Measurements from ENCODE around the gene KLHL7.
A peak's percentile ranks its signal among the peaks of the same experiment; 100 is the strongest.
"Not testable (repeated sequence)": the region's sequence is repeated elsewhere in the genome, so short reads cannot be mapped to it uniquely, and the experiment has no call there.

Gene KLHL7

DNA sequence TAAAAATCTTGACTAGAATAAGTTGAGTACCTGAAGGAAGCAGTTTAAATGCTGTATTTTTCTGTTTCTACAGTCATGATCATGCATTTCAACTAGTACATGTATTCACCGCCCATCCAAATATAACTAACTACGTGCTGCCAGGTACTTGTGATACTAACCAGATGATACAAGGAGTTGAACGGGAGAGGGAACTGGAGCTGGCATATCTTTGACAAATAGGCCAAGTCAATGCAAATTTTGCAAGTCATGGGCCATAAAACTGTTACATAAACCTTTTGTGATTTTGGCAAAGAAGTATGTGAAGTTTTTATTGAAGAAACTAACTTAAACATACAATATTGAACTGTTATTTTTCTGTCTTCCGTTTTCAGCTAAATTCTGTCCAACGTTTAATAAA is 90.7 kb downstream of the KLHL7 start:
- TF ChIP-seq, protein P1, sequence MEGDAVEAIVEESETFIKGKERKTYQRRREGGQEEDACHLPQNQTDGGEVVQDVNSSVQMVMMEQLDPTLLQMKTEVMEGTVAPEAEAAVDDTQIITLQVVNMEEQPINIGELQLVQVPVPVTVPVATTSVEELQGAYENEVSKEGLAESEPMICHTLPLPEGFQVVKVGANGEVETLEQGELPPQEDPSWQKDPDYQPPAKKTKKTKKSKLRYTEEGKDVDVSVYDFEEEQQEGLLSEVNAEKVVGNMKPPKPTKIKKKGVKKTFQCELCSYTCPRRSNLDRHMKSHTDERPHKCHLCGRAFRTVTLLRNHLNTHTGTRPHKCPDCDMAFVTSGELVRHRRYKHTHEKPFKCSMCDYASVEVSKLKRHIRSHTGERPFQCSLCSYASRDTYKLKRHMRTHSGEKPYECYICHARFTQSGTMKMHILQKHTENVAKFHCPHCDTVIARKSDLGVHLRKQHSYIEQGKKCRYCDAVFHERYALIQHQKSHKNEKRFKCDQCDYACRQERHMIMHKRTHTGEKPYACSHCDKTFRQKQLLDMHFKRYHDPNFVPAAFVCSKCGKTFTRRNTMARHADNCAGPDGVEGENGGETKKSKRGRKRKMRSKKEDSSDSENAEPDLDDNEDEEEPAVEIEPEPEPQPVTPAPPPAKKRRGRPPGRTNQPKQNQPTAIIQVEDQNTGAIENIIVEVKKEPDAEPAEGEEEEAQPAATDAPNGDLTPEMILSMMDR (IDR thresholded peaks at IDR 0.05; ENCODE audit: extremely low read depth, missing control alignments) = no peak
- DNase-seq (ENCODE audit: low spot score) = no peak

DNA sequence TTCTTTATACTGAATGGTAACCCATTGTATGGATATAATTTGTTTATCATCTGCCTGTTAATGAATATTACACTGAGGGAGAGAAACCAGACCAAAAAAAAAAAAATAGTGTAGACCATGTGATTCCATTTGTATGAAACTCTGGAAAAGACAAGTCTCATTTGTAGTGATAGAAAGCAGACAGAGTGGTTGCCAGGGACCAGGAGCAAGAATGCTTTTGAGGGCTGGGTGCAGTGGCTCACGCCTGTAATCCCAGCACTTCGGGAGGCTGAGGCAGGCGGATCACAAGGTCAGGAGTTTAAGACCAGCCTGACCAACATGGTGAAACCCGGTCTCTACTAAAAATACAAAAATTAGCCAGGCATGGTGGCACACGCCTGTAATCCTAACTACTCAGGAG is 92.2 kb downstream of the KLHL7 start:
- not testable (repeated sequence) for DNase-seq (ENCODE audit: low spot score)

DNA sequence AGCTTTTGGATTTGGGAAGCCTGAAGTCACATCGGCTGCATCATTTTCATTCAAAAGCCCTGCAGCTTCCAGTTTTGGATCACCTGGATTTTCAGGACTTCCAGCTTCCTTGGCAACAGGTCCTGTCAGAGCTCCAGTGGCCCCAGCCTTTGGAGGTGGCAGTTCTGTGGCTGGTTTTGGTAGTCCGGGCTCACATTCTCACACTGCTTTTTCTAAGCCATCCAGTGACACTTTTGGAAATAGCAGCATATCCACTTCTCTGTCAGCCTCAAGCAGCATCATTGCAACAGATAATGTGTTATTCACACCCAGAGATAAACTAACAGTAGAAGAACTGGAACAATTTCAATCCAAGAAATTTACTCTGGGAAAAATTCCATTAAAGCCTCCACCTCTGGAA is 94.7 kb downstream of the KLHL7 start:
- DNase-seq (ENCODE audit: low spot score) = no peak
- TF ChIP-seq, protein P1 (IDR thresholded peaks at IDR 0.05; ENCODE audit: extremely low read depth, missing control alignments) = no peak

DNA sequence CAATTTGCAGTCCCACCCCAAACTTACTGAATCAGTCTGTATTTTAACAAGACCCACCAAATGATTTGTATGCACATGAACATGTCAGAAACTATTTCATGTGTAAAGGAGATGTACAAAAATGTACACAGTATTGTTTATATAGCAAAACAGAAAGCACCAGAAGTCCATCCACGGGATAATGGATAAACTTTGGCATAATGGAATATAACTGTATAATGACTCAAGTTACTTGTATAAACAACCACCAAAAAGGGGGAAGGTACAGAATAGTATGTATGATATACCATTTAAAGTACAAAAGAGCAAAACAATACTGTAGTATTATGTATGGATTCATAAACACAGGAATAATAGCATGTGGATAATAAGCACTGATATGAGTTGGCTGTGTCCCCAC is 98.7 kb downstream of the KLHL7 start:
- no peak for DNase-seq (ENCODE audit: low spot score)
- TF ChIP-seq, protein P1 (IDR thresholded peaks at IDR 0.05; ENCODE audit: extremely low read depth, missing control alignments) = no peak

DNA sequence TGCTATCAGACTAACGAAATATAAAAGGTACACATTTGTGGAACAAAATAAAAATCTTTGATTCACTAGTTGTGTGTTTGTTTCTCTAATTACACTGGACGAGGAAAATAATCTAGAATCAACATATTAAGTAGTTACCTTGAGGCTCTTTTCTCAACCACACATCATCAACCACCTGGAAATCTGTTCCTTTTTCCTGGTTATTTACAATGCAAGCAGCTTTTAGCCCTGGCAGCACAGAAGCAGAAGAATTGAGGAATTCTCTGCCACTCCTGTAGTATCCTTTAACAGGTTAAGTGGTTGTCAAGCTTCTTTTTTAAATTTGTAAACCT is 100.0 kb downstream of the KLHL7 start:
- TF ChIP-seq, protein P1 (IDR thresholded peaks at IDR 0.05; ENCODE audit: extremely low read depth, missing control alignments) = no peak
- no peak for DNase-seq (ENCODE audit: low spot score)

DNA sequence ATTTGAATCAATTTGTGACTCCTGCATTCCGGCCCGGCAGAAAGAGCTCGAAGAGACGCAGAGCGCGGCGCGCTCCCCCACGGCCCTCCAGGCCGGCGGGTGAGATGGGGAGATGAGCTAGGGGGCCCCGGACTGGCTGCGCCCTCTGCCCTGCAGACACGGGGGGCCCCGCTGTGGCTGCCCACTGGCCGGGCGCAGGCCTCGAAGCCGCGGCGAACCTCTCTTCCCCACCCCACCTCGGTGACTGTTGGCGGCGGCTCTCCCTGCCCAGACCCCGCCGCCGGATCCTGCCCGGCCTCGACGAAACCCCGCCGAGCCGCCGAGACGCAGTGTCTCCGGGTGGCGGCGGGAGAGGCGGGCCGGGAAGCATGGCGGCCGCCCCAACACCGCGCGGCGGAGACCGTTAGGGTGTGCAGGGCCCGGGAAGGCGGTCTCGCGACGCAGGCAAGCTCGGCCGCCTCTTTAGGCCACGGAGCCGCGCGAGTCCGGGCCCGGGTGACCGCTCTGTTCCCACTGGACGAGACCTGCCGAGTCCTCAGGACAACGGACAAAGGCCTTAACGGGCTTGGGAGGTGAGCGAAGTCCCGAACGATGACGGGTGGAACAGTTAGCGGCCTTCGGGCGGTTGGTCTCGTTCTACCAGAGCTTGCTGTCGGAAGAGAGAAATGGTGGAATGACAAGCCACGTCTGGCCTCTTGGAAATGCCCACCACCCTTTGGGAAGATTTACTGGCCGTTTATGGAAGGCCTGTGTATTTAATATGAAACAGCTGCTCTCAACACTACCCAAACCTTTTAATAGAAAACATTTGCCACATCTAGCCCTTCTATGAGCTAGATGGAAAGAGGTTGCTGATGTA is 100.6 kb downstream of the KLHL7 start:
- DNase-seq (ENCODE audit: low spot score) = peak; percentile 51
- TF ChIP-seq, protein P1 (IDR thresholded peaks at IDR 0.05; ENCODE audit: extremely low read depth, missing control alignments) = no peak

DNA sequence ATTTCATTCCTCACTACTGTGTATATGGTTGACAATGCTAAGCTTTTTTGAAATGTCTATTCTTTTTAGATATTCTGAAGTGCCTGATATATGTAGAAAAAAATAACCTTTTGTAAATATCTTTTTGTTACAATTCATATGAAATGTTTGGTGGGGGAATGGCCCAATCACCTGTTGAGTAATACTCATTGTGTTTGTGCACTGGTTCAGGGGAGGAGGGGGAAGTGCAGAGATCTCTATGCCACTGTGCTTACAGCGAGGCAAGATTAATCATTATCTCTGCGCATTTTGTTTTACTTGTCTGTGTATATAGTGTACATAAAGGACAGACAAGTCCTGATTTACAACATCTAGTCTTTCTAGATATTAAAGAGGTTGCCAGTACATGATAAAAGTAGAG is 101.4 kb downstream of the KLHL7 start:
- TF ChIP-seq, protein P1 (IDR thresholded peaks at IDR 0.05; ENCODE audit: extremely low read depth, missing control alignments) = no peak
- no peak for DNase-seq (ENCODE audit: low spot score)

DNA sequence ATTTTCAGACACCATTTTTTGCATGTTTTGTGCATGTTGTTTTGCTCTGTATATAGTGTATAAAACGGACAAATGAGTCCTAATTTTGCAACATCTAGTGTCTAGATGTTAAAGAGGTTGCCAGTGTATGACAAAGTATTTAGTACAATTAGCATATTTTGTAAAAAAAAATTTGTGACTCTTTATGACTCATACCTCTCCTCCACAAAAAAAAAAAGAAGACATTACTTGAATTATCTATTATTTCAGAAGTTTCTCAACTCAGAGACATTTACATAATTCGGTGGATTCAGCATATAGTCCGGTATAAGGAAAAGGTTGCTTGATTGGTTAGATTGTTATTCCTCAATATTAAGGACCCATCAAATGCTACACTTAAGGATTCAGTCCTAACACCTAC is 102.3 kb downstream of the KLHL7 start:
- no peak for DNase-seq (ENCODE audit: low spot score)
- TF ChIP-seq, protein P1 (IDR thresholded peaks at IDR 0.05; ENCODE audit: extremely low read depth, missing control alignments) = no peak

Measured in GM20000 (cell line).